PC-9 (cell line): ENCODE measurements around the gene CXCR3. TPM values are rescaled to one million over a fixed set of nuclear protein-coding genes. Genes with fewer than 3 reads are reported as not detected.

Experiments used
- BruUV-seq: library from RNA; stranded (reverse); fragments of 400-500 nt; replicated peaks from 2 replicates; lab custom pipeline; 2021; lab: Mats Ljungman, UMichigan
- CTCF ChIA-PET: fragments of 300-600 bp; sonication (Branson Sonifier 250); formaldehyde crosslinking; loops from one replicate; lab custom pipeline; 2022; ENCODE audit warnings: antibody characterized with exemption; lab: Charles Lee
- POLR2A ChIA-PET: fragments of 300-600 bp; sonication (Branson Sonifier 250); formaldehyde crosslinking; loops from one replicate; lab custom pipeline; 2022; ENCODE audit warnings: antibody characterized with exemption; ENCODE audit not compliant: unreplicated experiment; lab: Charles Lee
- DNase-seq, 2 experiments: peaks; one replicate each; pipeline versions ENCODE4 v3.0.0 to v3.0.0-alpha.2; 2015 to 2022; ENCODE audit warnings: mixed read lengths in 1 of 2
- H2AFZ ChIP-seq: fragments of 200-600 bp; sonication (generic); 2 replicates; pipeline ENCODE4 v1.8.1; 2017; ENCODE audit warnings: antibody characterized with exemption
- H3F3A ChIP-seq: fragments of 200-600 bp; sonication (generic); 2 replicates; pipeline ENCODE4 v1.8.1; 2017; ENCODE audit warnings: antibody characterized with exemption, mild to moderate bottlenecking, low read depth; ENCODE audit not compliant: insufficient read depth
- H3K27ac ChIP-seq: fragments of 200-600 bp; sonication (generic); 2 replicates; pipeline ENCODE4 v1.6.1; 2016; ENCODE audit warnings: mixed run types
- H3K27me3 ChIP-seq: fragments of 200-600 bp; sonication (generic); 2 replicates; pipeline ENCODE4 v1.6.1; 2016; ENCODE audit warnings: low read depth, mixed run types; ENCODE audit not compliant: insufficient read depth
- H3K36me3 ChIP-seq: fragments of 200-600 bp; sonication (generic); 2 replicates; pipeline ENCODE4 v1.6.1; 2016; ENCODE audit warnings: low read depth, mixed run types
- H3K4me1 ChIP-seq: fragments of 200-600 bp; sonication (generic); replicated peaks from 2 replicates; pipeline ENCODE4 v1.6.1; 2016; ENCODE audit warnings: mixed run types; ENCODE audit not compliant: insufficient read depth
- H3K4me2 ChIP-seq: fragments of 200-600 bp; sonication (generic); 2 replicates; pipeline ENCODE4 v1.6.1; 2017; ENCODE audit warnings: mixed run types
- H3K4me3 ChIP-seq: fragments of 200-600 bp; sonication (generic); 2 replicates; pipeline ENCODE4 v1.6.1; 2016; ENCODE audit warnings: mixed run types
- H3K79me2 ChIP-seq: fragments of 200-600 bp; sonication (generic); 2 replicates; pipeline ENCODE4 v1.6.1; 2017; ENCODE audit warnings: low read depth, mixed run types
- H3K9me2 ChIP-seq: fragments of 200-600 bp; sonication (generic); 2 replicates; pipeline ENCODE4 v1.8.1; 2017; ENCODE audit warnings: mild to moderate bottlenecking; ENCODE audit not compliant: insufficient read depth
- H3K9me3 ChIP-seq: fragments of 200-600 bp; sonication (generic); 2 replicates; pipeline ENCODE4 v1.8.1; 2016; ENCODE audit warnings: low read depth; ENCODE audit not compliant: insufficient read depth
- H4K20me1 ChIP-seq: fragments of 200-600 bp; sonication (generic); 2 replicates; pipeline ENCODE4 v1.8.1; 2017; ENCODE audit not compliant: insufficient read depth
- CTCF ChIP-seq: fragments of 200-600 bp; sonication (generic); conservative IDR thresholded peaks from 2 replicates; pipeline ENCODE4 v1.6.1; 2017; ENCODE audit warnings: mixed run types, antibody characterized with exemption, mild to moderate bottlenecking, moderate library complexity
- EZH2 ChIP-seq: fragments of 200-600 bp; sonication (generic); IDR thresholded peaks from 2 replicates; pipeline ENCODE4 v1.8.0; 2017; ENCODE audit warnings: antibody characterized with exemption, low read depth
- intact Hi-C: fragments of 100-400 bp; cut with micrococcal nuclease; formaldehyde crosslinking; loops from one replicate; pipeline ENCODE4 v1.10.0; 2022; ENCODE audit not compliant: unreplicated experiment
- total RNA-seq: library from RNA; stranded (reverse); gene quantifications from 2 replicates; pipeline ENCODE4 v1.2.3, GENCODE V29; 2021

The CXCR3 gene
- total RNA-seq, 1 experiment from 2014 or later: not detected

GRCh38 chrX:71626576-71626975, 8.3 kb upstream of the CXCR3 start:
- Histone ChIP-seq H3K79me2 (no peaks in the 10 kb centered on the region), H3K36me3 (no peaks in the 10 kb centered on the region), H3K4me1 (no peaks in the 10 kb centered on the region), H4K20me1 (no peaks in the 10 kb centered on the region), H3K9me2 (no peaks in the 10 kb centered on the region), H3F3A (no peaks in the 10 kb centered on the region), H2AFZ (no peak overlapping the region), H3K27ac (no peak overlapping the region), H3K27me3 (no peaks in the 10 kb centered on the region), H3K9me3 (no peaks in the 10 kb centered on the region), H3K4me3 (no peak overlapping the region), H3K4me2 (no peak overlapping the region)
- TF ChIP-seq CTCF: no peak
- no peak for TF ChIP-seq EZH2
- intact Hi-C loops: no loop called here
- BruUV-seq: no TSS peak
- ChIA-PET CTCF (no interaction called here), POLR2A (no interaction called here)
- DNase-seq: no peak

GRCh38 chrX:71625471-71625870, 7.2 kb upstream of the CXCR3 start:
- no peak overlapping the region for H3K4me2 ChIP-seq
- intact Hi-C loops: no loop called here
- H3K27me3 ChIP-seq: no peaks in the 10 kb centered on the region
- TF ChIP-seq EZH2 (no peak), CTCF (no peak)
- H3K36me3 ChIP-seq: no peaks in the 10 kb centered on the region
- H4K20me1 ChIP-seq: no peaks in the 10 kb centered on the region
- no peak overlapping the region for H3K4me3 ChIP-seq
- no peaks in the 10 kb centered on the region for H3K79me2 ChIP-seq
- H3K9me2 ChIP-seq: no peaks in the 10 kb centered on the region
- ChIA-PET POLR2A (no interaction called here), CTCF (interaction anchor here (0.6 kb wide), 1 partner anchor 10 kb away, joined by 6 read pairs; no protein-coding TSS in a partner anchor)
- no peaks in the 10 kb centered on the region for H3K4me1 ChIP-seq
- H3F3A ChIP-seq: no peaks in the 10 kb centered on the region
- H3K9me3 ChIP-seq: no peaks in the 10 kb centered on the region
- no peak overlapping the region for H3K27ac ChIP-seq
- no TSS peak for BruUV-seq
- H2AFZ ChIP-seq: no peak overlapping the region
- DNase-seq: no peak

GRCh38 chrX:71623714-71624113, 5.4 kb upstream of the CXCR3 start:
- Histone ChIP-seq H3K4me3 (no peak overlapping the region), H3K27ac (no peak overlapping the region), H3K36me3 (no peaks in the 10 kb centered on the region), H3K79me2 (no peaks in the 10 kb centered on the region), H3K9me3 (no peaks in the 10 kb centered on the region), H3F3A (no peaks in the 10 kb centered on the region), H3K4me2 (no peak overlapping the region), H3K27me3 (no peaks in the 10 kb centered on the region), H3K4me1 (no peaks in the 10 kb centered on the region), H4K20me1 (no peaks in the 10 kb centered on the region), H3K9me2 (no peaks in the 10 kb centered on the region), H2AFZ (no peak overlapping the region)
- DNase-seq: no peak
- POLR2A ChIA-PET: no interaction called here
- intact Hi-C loops: no loop called here
- TF ChIP-seq CTCF (no peak), EZH2 (no peak)
- no TSS peak for BruUV-seq
- CTCF ChIA-PET: no interaction called here
